Breast epithelium (tissue), 3 donors: ENCODE data around the gene FAH.

Experiments
- POLR2A ChIP-seq: fragments of 450-650 bp; IDR thresholded peaks from one replicate; pipeline ENCODE4 v1.6.1; 2016; ENCODE audit warnings: antibody characterized with exemption, mild to moderate bottlenecking, moderate library complexity
- TF ChIP-seq, protein P1 (sequence below), 3 donors: fragments of 450-650 bp; IDR thresholded peaks; one replicate each; pipeline ENCODE4 v1.5.1; 2016 to 2017; ENCODE audit warnings: antibody characterized with exemption in 3 of 3, mild to moderate bottlenecking in 3 of 3, moderate library complexity in 3 of 3

DNA sequence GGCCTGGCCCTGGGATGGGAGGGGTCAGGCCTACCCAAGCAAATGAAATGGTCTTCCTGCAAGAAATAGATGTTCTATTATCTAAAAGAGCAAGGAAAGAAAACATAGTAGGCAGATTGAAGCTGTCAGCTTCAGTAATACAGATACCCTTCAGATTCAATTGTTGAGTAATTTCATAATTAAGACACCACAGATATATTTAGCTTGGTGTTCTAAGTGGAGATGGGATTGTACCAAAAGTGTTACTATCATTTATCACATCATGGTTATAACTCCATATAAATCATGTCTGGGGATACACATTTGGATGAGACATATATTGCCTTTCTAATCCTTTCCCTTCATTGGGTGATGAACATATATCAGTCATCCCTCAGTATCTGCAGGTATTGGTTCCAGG is 41.9 kb upstream of the FAH start:
- TF ChIP-seq, protein P1, sequence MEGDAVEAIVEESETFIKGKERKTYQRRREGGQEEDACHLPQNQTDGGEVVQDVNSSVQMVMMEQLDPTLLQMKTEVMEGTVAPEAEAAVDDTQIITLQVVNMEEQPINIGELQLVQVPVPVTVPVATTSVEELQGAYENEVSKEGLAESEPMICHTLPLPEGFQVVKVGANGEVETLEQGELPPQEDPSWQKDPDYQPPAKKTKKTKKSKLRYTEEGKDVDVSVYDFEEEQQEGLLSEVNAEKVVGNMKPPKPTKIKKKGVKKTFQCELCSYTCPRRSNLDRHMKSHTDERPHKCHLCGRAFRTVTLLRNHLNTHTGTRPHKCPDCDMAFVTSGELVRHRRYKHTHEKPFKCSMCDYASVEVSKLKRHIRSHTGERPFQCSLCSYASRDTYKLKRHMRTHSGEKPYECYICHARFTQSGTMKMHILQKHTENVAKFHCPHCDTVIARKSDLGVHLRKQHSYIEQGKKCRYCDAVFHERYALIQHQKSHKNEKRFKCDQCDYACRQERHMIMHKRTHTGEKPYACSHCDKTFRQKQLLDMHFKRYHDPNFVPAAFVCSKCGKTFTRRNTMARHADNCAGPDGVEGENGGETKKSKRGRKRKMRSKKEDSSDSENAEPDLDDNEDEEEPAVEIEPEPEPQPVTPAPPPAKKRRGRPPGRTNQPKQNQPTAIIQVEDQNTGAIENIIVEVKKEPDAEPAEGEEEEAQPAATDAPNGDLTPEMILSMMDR (IDR thresholded peaks at IDR 0.05): no peak
- no peak for TF ChIP-seq POLR2A
